GM23338 (cell line): ENCODE data around the gene MKNK2. TPM values are rescaled to one million over a fixed set of nuclear protein-coding genes. Genes with fewer than 3 reads are reported as not detected.
"Not testable (repeated sequence)": the region's sequence is repeated elsewhere in the genome, so short reads cannot be mapped to it uniquely, and the experiment has no call there.

Experiments
- ATAC-seq: fragments of 200-7000 bp; cut with Tn5 transposase; 3 replicates; pipeline ENCODE4 v1.9.1; 2020
- DNase-seq: peaks from one replicate; pipeline ENCODE4 v3.0.0-alpha.2; 2015; ENCODE audit warnings: low spot score
- H2AFZ ChIP-seq: fragments of 200-600 bp; sonication (generic); 2 replicates; pipeline ENCODE4 v1.8.0; 2016; ENCODE audit warnings: antibody characterized with exemption, mild to moderate bottlenecking, moderate library complexity
- H3F3A ChIP-seq: fragments of 200-600 bp; sonication (generic); replicated peaks from 2 replicates; pipeline ENCODE4 v1.8.0; 2017; ENCODE audit warnings: antibody characterized with exemption, mixed run types, low read depth
- H3K27ac ChIP-seq: fragments of 200-600 bp; sonication (generic); 2 replicates; pipeline ENCODE4 v1.6.1; 2016; ENCODE audit warnings: low read depth
- H3K27me3 ChIP-seq: fragments of 200-600 bp; sonication (generic); 2 replicates; pipeline ENCODE4 v1.8.0; 2016; ENCODE audit warnings: mild to moderate bottlenecking, mixed run types, moderate library complexity; ENCODE audit not compliant: insufficient read depth
- H3K36me3 ChIP-seq: fragments of 200-600 bp; sonication (generic); 2 replicates; pipeline ENCODE4 v1.8.0; 2016; ENCODE audit warnings: mild to moderate bottlenecking; ENCODE audit not compliant: insufficient read depth
- H3K4me1 ChIP-seq: fragments of 200-600 bp; sonication (generic); 2 replicates; pipeline ENCODE4 v1.8.0; 2016; ENCODE audit warnings: mild to moderate bottlenecking, moderate library complexity; ENCODE audit not compliant: insufficient read depth
- H3K4me2 ChIP-seq: fragments of 200-600 bp; sonication (generic); 2 replicates; pipeline ENCODE4 v1.7.1; 2017; ENCODE audit warnings: mixed run types
- H3K4me3 ChIP-seq: fragments of 200-600 bp; sonication (generic); 2 replicates; pipeline ENCODE4 v1.6.1; 2016; ENCODE audit warnings: mixed run types
- H3K79me2 ChIP-seq: fragments of 200-600 bp; sonication (generic); replicated peaks from 2 replicates; pipeline ENCODE4 v1.8.0; 2017; ENCODE audit warnings: mild to moderate bottlenecking; ENCODE audit not compliant: insufficient read depth
- H3K9me2 ChIP-seq: fragments of 200-600 bp; sonication (generic); 2 replicates; pipeline ENCODE4 v1.8.0; 2017; ENCODE audit not compliant: insufficient read depth
- H4K20me1 ChIP-seq: fragments of 200-600 bp; sonication (generic); replicated peaks from 2 replicates; pipeline ENCODE4 v1.8.0; 2017; ENCODE audit warnings: mild to moderate bottlenecking; ENCODE audit not compliant: insufficient read depth
- H3K27ac Mint-ChIP-seq: 2 replicates; pipeline ENCODE4 v1.8.0; 2020; ENCODE audit warnings: inconsistent platforms, mild to moderate bottlenecking, moderate library complexity, mixed read lengths
- H3K27me3 Mint-ChIP-seq: 3 replicates; pipeline ENCODE4 v1.8.0; 2022; ENCODE audit warnings: low read depth, mild to moderate bottlenecking, moderate library complexity, mixed read lengths, inconsistent platforms; ENCODE audit not compliant: insufficient read depth, poor library complexity
- H3K36me3 Mint-ChIP-seq: 3 replicates; pipeline ENCODE4 v1.8.0; 2021; ENCODE audit warnings: low read depth, mild to moderate bottlenecking, inconsistent platforms, moderate library complexity, mixed read lengths
- H3K4me1 Mint-ChIP-seq: 3 replicates; pipeline ENCODE4 v1.8.0; 2020; ENCODE audit warnings: mild to moderate bottlenecking, inconsistent platforms, mixed read lengths
- H3K4me3 Mint-ChIP-seq: 3 replicates; pipeline ENCODE4 v1.8.0; 2021; ENCODE audit warnings: moderate library complexity, mild to moderate bottlenecking, inconsistent platforms, mixed read lengths
- H3K9me3 Mint-ChIP-seq: 3 replicates; pipeline ENCODE4 v1.8.0; 2020; ENCODE audit warnings: moderate library complexity, mild to moderate bottlenecking, inconsistent platforms, mixed read lengths
- CREB1 ChIP-seq: fragments of 250-450 bp; sonication (Bioruptor Pico); IDR thresholded peaks from 2 replicates; pipeline ENCODE4 v1.5.0; 2020; ENCODE audit warnings: low read depth, mild to moderate bottlenecking, moderate library complexity
- EZH2 ChIP-seq: fragments of 200-600 bp; sonication (generic); IDR thresholded peaks from one replicate; pipeline ENCODE4 v1.8.0; 2017; ENCODE audit warnings: antibody characterized with exemption, mild to moderate bottlenecking, low read depth; ENCODE audit not compliant: unreplicated experiment
- NANOG ChIP-seq: IDR thresholded peaks from 2 replicates; pipeline ENCODE4 v1.6.1; 2016; ENCODE audit warnings: antibody characterized with exemption, borderline replicate concordance
- POLR2AphosphoS5 ChIP-seq: IDR thresholded peaks from 2 replicates; pipeline ENCODE4 v1.6.1; 2016; ENCODE audit warnings: antibody characterized with exemption, low read depth
- STAT1 ChIP-seq: IDR thresholded peaks from one replicate; pipeline ENCODE4 v1.6.1; 2016; ENCODE audit warnings: antibody characterized with exemption; ENCODE audit not compliant: unreplicated experiment
- polyA plus RNA-seq: library from polyadenylated mRNA; unstranded; fragments of >200 nt; fragmentation: Nextera tagmentation; extraction: Ambion mirVana; gene quantifications from 2 replicates; pipeline ENCODE4 v1.2.1, GENCODE V29; 2016
- total RNA-seq: library from RNA; depleted of rRNA; stranded (reverse); fragments of >200 nt; shearing (Covaris generic); gene quantifications from 2 replicates; pipeline ENCODE4 v1.2.3, GENCODE V29; 2014
- TF ChIP-seq, protein P1 (sequence below), 2 experiments: fragments of 200-600 bp in 1 of 2; sonication (generic) in 1 of 2; conservative IDR thresholded peaks; 2 replicates each; pipeline versions ENCODE4 v1.5.1 to v1.6.1; 2016 to 2017; ENCODE audit warnings: antibody characterized with exemption in 2 of 2, low read depth in 2 of 2, mild to moderate bottlenecking in 2 of 2, moderate library complexity in 1 of 2
- TF ChIP-seq, protein P2 (sequence below): IDR thresholded peaks from 2 replicates; pipeline ENCODE4 v1.6.1; 2016; ENCODE audit warnings: antibody characterized with exemption

Gene MKNK2
- total and polyA plus RNA-seq, 2 experiments from 2014 or later = 71.0 to 159 TPM

DNA sequence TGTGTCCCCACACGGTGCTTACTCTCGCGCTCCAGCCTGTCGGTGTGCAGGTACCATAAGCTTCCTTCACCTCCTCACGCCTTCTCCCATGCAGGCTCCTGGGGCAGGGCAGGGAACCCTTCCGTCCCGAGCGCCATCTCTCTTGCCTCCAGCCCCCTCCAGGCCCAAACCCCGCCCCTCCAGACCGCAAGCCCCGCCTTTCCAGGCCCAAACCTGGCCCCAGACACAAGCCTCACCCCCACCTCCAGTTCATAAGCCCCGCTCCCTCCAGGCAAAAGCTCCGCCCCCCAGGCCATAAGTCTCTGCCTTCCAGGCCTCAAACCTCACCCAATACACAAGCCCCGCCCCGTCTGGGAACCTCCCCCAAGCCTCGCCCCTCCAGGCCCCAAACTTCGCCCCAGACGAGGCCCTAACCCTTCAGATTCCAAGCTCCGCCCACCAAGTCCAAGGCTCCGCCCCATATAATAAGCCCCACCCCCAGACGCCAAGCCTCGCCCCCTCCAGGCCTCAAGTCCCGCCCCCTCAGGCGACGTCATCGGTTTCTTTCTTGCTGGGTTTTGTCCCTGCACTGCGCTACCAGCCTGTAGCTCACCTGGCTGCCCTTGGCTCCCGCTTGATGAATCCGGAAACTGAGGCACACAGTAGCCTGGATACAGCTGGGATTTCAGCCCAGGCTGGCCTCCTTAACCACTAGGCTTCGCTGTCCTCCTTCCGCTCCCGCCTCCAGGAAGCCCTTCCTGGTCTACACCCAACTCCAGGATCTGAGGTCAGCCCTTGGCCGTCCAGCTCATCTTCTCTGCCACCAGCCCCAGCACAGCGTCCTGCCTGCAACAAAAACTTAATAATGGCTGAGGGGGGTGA is 16.1 kb downstream of the MKNK2 start:
- H3K4me2 ChIP-seq = peak overlapping the region; percentile 66
- peaks cover 10% of the 10 kb centered on the region; the same call in 2 of the 3 replicates for H3K9me3 Mint-ChIP-seq
- 0 out of 3 replicates have a peak overlapping the region, but pooled peaks have one; percentile 26 for H3K4me3 Mint-ChIP-seq

DNA sequence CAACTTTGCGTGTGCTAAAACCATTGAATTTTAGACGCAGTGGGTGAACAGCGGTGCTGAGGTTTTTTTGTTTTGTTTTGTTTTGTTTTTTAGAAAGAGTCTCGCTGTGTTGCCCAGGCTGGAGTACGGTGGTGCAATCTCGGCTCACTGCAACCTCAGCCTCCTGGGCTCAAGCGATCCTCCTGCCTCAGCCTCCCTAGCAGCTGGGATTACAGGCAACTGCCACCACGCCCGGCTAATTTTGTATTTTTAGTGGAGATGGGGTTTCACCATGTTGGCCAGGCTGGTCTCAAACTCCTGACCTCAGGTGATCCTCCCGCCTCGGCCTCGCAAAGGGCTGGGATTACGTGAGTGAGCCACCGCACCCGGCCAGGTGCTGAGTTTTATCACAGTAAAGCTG is 16.8 kb downstream of the MKNK2 start:
- peak overlapping the region; percentile 64; the same call in 1 of the 2 replicates for H3K4me2 ChIP-seq

More for the DNA sequence above, 16.1 kb downstream of the MKNK2 start:
- Histone ChIP-seq H3K4me3 (peak overlapping the region; percentile 47; the same call in 1 of the 2 replicates), H3K79me2 (no peaks in the 10 kb centered on the region), H3K27ac (peak overlapping the region; percentile 91), H4K20me1 (peaks cover 6% of the 10 kb centered on the region), H2AFZ (peak overlapping the region; percentile 88), H3K9me2 (no peaks in the 10 kb centered on the region), H3K4me1 (no peaks in the 10 kb centered on the region; the same call in 1 of the 2 replicates), H3F3A (peaks cover 16% of the 10 kb centered on the region), H3K36me3 (no peaks in the 10 kb centered on the region; the same call in 1 of the 2 replicates), H3K27me3 (no peaks in the 10 kb centered on the region)
- H3K4me1 Mint-ChIP-seq = peaks cover 18% of the 10 kb centered on the region
- peak overlapping the region; percentile 84; the same call in 1 of the 2 replicates for H3K27ac Mint-ChIP-seq
- H3K27me3 Mint-ChIP-seq = peaks cover 19% of the 10 kb centered on the region
- peaks cover 10% of the 10 kb centered on the region; the same call in 2 of the 3 replicates for H3K36me3 Mint-ChIP-seq
- DNase-seq (peak; percentile 100), ATAC-seq (peak; percentile 77)
- TF ChIP-seq NANOG (no peak), CREB1 (peak; percentile 68; the same call in 1 of the 2 replicates), STAT1 (no peak), EZH2 (no peak), POLR2AphosphoS5 (peak; percentile 40)
- TF ChIP-seq, protein P1, sequence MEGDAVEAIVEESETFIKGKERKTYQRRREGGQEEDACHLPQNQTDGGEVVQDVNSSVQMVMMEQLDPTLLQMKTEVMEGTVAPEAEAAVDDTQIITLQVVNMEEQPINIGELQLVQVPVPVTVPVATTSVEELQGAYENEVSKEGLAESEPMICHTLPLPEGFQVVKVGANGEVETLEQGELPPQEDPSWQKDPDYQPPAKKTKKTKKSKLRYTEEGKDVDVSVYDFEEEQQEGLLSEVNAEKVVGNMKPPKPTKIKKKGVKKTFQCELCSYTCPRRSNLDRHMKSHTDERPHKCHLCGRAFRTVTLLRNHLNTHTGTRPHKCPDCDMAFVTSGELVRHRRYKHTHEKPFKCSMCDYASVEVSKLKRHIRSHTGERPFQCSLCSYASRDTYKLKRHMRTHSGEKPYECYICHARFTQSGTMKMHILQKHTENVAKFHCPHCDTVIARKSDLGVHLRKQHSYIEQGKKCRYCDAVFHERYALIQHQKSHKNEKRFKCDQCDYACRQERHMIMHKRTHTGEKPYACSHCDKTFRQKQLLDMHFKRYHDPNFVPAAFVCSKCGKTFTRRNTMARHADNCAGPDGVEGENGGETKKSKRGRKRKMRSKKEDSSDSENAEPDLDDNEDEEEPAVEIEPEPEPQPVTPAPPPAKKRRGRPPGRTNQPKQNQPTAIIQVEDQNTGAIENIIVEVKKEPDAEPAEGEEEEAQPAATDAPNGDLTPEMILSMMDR (conservative IDR thresholded peaks at IDR 0.05; ENCODE audit: low read depth in 2 of 2) = no peak
- TF ChIP-seq, protein P2, sequence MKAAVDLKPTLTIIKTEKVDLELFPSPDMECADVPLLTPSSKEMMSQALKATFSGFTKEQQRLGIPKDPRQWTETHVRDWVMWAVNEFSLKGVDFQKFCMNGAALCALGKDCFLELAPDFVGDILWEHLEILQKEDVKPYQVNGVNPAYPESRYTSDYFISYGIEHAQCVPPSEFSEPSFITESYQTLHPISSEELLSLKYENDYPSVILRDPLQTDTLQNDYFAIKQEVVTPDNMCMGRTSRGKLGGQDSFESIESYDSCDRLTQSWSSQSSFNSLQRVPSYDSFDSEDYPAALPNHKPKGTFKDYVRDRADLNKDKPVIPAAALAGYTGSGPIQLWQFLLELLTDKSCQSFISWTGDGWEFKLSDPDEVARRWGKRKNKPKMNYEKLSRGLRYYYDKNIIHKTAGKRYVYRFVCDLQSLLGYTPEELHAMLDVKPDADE = no peak

More for the DNA sequence above, 16.8 kb downstream of the MKNK2 start:
- not testable (repeated sequence) for H3K27me3 ChIP-seq, H3K27ac Mint-ChIP-seq, H3K9me2 ChIP-seq, H3K4me1 ChIP-seq, H3K27ac ChIP-seq, H3K9me3 Mint-ChIP-seq, H3K4me3 Mint-ChIP-seq, H3K79me2 ChIP-seq, DNase-seq, H3K36me3 ChIP-seq, ATAC-seq, H3K36me3 Mint-ChIP-seq, H4K20me1 ChIP-seq
- Histone ChIP-seq H2AFZ (peak overlapping the region; percentile 88), H3F3A (peaks cover 19% of the 10 kb centered on the region), H3K4me3 (peak overlapping the region; percentile 47; the same call in 1 of the 2 replicates)
- Mint-ChIP-seq H3K4me1 (peaks cover 16% of the 10 kb centered on the region), H3K27me3 (peaks cover 19% of the 10 kb centered on the region)
